ENCODE results near the gene PIBF1.

PIBF1 gene

DNA sequence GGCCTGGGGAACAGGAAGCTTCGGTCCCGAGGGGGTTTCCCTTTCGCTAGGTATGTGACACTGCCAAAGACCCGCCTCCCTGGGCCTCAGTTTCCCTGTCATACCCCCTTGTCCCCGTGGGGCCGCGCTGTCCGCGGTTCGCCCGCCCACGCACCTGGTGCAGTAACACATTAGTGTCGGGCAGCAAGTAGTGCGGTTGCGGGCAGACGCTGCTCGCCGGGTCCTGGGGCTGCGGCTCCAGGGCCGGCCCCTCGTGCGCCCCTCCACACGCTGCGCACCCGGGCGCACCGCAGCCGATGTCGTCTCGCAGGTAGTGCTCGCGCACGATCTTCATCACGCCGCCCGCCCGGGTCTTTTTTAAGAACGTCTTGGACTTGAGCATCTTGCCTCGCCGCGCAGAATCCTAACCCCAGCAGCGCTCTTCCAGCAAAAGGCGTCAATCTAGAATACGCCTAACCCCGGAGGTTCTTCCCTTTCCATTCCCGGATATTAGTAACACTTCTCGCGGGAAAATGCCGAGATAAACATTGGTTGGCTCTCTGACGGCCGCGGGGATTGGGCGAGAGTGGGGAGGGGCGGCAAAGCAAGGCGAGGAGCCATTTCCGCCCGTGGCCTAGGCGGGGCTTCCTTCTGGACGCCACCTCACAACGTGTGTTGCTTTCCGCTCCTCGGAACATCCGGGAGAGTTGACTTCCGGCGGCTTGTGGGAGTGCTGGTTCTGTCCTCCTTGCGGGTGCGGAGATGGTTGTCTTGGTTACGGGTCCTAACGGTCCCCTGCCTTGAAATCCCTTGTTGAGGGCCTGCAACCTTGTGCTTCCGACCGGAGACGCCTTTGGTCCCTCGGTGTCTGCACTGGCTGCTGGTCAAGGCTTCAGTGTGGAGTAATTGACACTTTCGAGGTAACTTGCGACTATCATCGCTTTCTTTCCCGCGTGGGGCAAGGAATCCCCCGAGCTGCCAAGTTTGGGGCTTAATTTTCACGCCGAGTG, at the start of gene PIBF1, which contains the start of gene DIS3:
Gene PIBF1 (plus strand): TSS at position 683 of the 989 bp plus-strand sequence. CDS start 1,337 bp downstream, outside the sequence.
Gene DIS3 (minus strand): TSS at position 450 of the 989 bp plus-strand sequence. CDS start 68 bp downstream, at position 382.
- Histone ChIP-seq H3K4me1 (ENCODE audit: control insufficient read depth in 5 of 5, insufficient read depth in 5 of 5, low read length in 5 of 5) (peaks cover 4 to 44% (median 30%) of the 10 kb centered on the region in 5 donors), H3K36me3 (ENCODE audit: control insufficient read depth in 5 of 5, insufficient read depth in 5 of 5, low read length in 5 of 5) (peaks cover 14 to 25% (median 19%) of the 10 kb centered on the region in 5 donors), H3K9me3 (ENCODE audit: control insufficient read depth in 5 of 5, low read length in 5 of 5) (no peaks in the 10 kb centered on the region), H3K27ac (ENCODE audit: low read depth, low read length) (peak within 1 kb of the TSS; percentile 89), H3K4me3 (ENCODE audit: low read depth in 1 of 5, low read length in 5 of 5) (peak within 1 kb of the TSS; percentile 92 to 100 (median 97)), H3K9ac (ENCODE audit: low read length in 5 of 5) (peak within 1 kb of the TSS; percentile 83 to 99 (median 91)), H3K27me3 (ENCODE audit: control insufficient read depth in 5 of 5, insufficient read depth in 4 of 5, low read length in 5 of 5) (no peaks in the 10 kb centered on the region)

- no peak overlapping the region for H3K4me3 ChIP-seq (ENCODE audit: low read depth in 1 of 5, low read length in 5 of 5)
- H3K9ac ChIP-seq (ENCODE audit: low read length in 5 of 5): no peak overlapping the region
- H3K9me3 ChIP-seq (ENCODE audit: control insufficient read depth in 5 of 5, low read length in 5 of 5): no peaks in the 10 kb centered on the region
- peaks cover 3 to 15% (median 5%) of the 10 kb centered on the region in 5 donors for H3K36me3 ChIP-seq (ENCODE audit: control insufficient read depth in 5 of 5, insufficient read depth in 5 of 5, low read length in 5 of 5)
- H3K4me1 ChIP-seq (ENCODE audit: control insufficient read depth in 5 of 5, insufficient read depth in 5 of 5, low read length in 5 of 5): no peaks in the 10 kb centered on the region
- no peaks in the 10 kb centered on the region for H3K27me3 ChIP-seq (ENCODE audit: control insufficient read depth in 5 of 5, insufficient read depth in 4 of 5, low read length in 5 of 5)
- H3K27ac ChIP-seq (ENCODE audit: low read depth, low read length): no peak overlapping the region
Measured at GRCh38 chr13:72737033-72737432, 44.9 kb upstream of the PIBF1 start.

GRCh38 chr13:72740015-72740414, 41.9 kb upstream of the PIBF1 start:
- Histone ChIP-seq H3K4me3 (ENCODE audit: low read depth in 1 of 5, low read length in 5 of 5) (no peak overlapping the region), H3K36me3 (ENCODE audit: control insufficient read depth in 5 of 5, insufficient read depth in 5 of 5, low read length in 5 of 5) (peaks cover 8 to 26% (median 10%) of the 10 kb centered on the region in 5 donors), H3K4me1 (ENCODE audit: control insufficient read depth in 5 of 5, insufficient read depth in 5 of 5, low read length in 5 of 5) (no peaks in the 10 kb centered on the region), H3K9ac (ENCODE audit: low read length in 5 of 5) (no peak overlapping the region), H3K27me3 (ENCODE audit: control insufficient read depth in 5 of 5, insufficient read depth in 4 of 5, low read length in 5 of 5) (no peaks in the 10 kb centered on the region), H3K9me3 (ENCODE audit: control insufficient read depth in 5 of 5, low read length in 5 of 5) (no peaks in the 10 kb centered on the region), H3K27ac (ENCODE audit: low read depth, low read length) (no peak overlapping the region)

- H3K27ac ChIP-seq (ENCODE audit: low read depth, low read length): no peak overlapping the region
- no peaks in the 10 kb centered on the region for H3K9me3 ChIP-seq (ENCODE audit: control insufficient read depth in 5 of 5, low read length in 5 of 5)
- H3K4me1 ChIP-seq (ENCODE audit: control insufficient read depth in 5 of 5, insufficient read depth in 5 of 5, low read length in 5 of 5): no peaks in the 10 kb centered on the region
- peaks cover 18 to 33% (median 26%) of the 10 kb centered on the region in 5 donors for H3K36me3 ChIP-seq (ENCODE audit: control insufficient read depth in 5 of 5, insufficient read depth in 5 of 5, low read length in 5 of 5)
- H3K9ac ChIP-seq (ENCODE audit: low read length in 5 of 5): no peak overlapping the region
- H3K27me3 ChIP-seq (ENCODE audit: control insufficient read depth in 5 of 5, insufficient read depth in 4 of 5, low read length in 5 of 5): no peaks in the 10 kb centered on the region
- H3K4me3 ChIP-seq (ENCODE audit: low read depth in 1 of 5, low read length in 5 of 5): no peak overlapping the region
Measured at GRCh38 chr13:72745260-72745659, 36.7 kb upstream of the PIBF1 start.

GRCh38 chr13:72751220-72751619, 30.7 kb upstream of the PIBF1 start:
- Histone ChIP-seq H3K27me3 (ENCODE audit: control insufficient read depth in 5 of 5, insufficient read depth in 4 of 5, low read length in 5 of 5) (no peaks in the 10 kb centered on the region), H3K4me1 (ENCODE audit: control insufficient read depth in 5 of 5, insufficient read depth in 5 of 5, low read length in 5 of 5) (no peaks in the 10 kb centered on the region), H3K36me3 (ENCODE audit: control insufficient read depth in 5 of 5, insufficient read depth in 5 of 5, low read length in 5 of 5) (peaks cover 27 to 56% (median 42%) of the 10 kb centered on the region in 5 donors), H3K9ac (ENCODE audit: low read length in 5 of 5) (no peak overlapping the region), H3K9me3 (ENCODE audit: control insufficient read depth in 5 of 5, low read length in 5 of 5) (no peaks in the 10 kb centered on the region), H3K4me3 (ENCODE audit: low read depth in 1 of 5, low read length in 5 of 5) (no peak overlapping the region), H3K27ac (ENCODE audit: low read depth, low read length) (no peak overlapping the region)

- H3K4me1 ChIP-seq (ENCODE audit: control insufficient read depth in 5 of 5, insufficient read depth in 5 of 5, low read length in 5 of 5): no peaks in the 10 kb centered on the region
- H3K9ac ChIP-seq (ENCODE audit: low read length in 5 of 5): no peak overlapping the region
- peaks cover 46 to 71% (median 51%) of the 10 kb centered on the region in 5 donors for H3K36me3 ChIP-seq (ENCODE audit: control insufficient read depth in 5 of 5, insufficient read depth in 5 of 5, low read length in 5 of 5)
- H3K27me3 ChIP-seq (ENCODE audit: control insufficient read depth in 5 of 5, insufficient read depth in 4 of 5, low read length in 5 of 5): no peaks in the 10 kb centered on the region
- no peak overlapping the region for H3K4me3 ChIP-seq (ENCODE audit: low read depth in 1 of 5, low read length in 5 of 5)
- no peaks in the 10 kb centered on the region for H3K9me3 ChIP-seq (ENCODE audit: control insufficient read depth in 5 of 5, low read length in 5 of 5)
- H3K27ac ChIP-seq (ENCODE audit: low read depth, low read length): no peak overlapping the region
Measured at GRCh38 chr13:72754111-72754510, 27.8 kb upstream of the PIBF1 start.

- no peak overlapping the region for H3K9ac ChIP-seq (ENCODE audit: low read length in 5 of 5)
- H3K27me3 ChIP-seq (ENCODE audit: control insufficient read depth in 5 of 5, insufficient read depth in 4 of 5, low read length in 5 of 5): no peaks in the 10 kb centered on the region
- peaks cover 0 to 3% (median 0%) of the 10 kb centered on the region in 5 donors for H3K4me1 ChIP-seq (ENCODE audit: control insufficient read depth in 5 of 5, insufficient read depth in 5 of 5, low read length in 5 of 5)
- H3K9me3 ChIP-seq (ENCODE audit: control insufficient read depth in 5 of 5, low read length in 5 of 5): no peaks in the 10 kb centered on the region
- H3K27ac ChIP-seq (ENCODE audit: low read depth, low read length): no peak overlapping the region
- H3K4me3 ChIP-seq (ENCODE audit: low read depth in 1 of 5, low read length in 5 of 5): no peak overlapping the region
- peaks cover 67 to 91% (median 79%) of the 10 kb centered on the region in 5 donors for H3K36me3 ChIP-seq (ENCODE audit: control insufficient read depth in 5 of 5, insufficient read depth in 5 of 5, low read length in 5 of 5)
Measured at GRCh38 chr13:72757792-72758535, 24.0 kb upstream of the PIBF1 start.

GRCh38 chr13:72760189-72760588, 21.7 kb upstream of the PIBF1 start:
- Histone ChIP-seq H3K36me3 (ENCODE audit: control insufficient read depth in 5 of 5, insufficient read depth in 5 of 5, low read length in 5 of 5) (peaks cover 67 to 93% (median 77%) of the 10 kb centered on the region in 5 donors), H3K4me3 (ENCODE audit: low read depth in 1 of 5, low read length in 5 of 5) (no peak overlapping the region), H3K9me3 (ENCODE audit: control insufficient read depth in 5 of 5, low read length in 5 of 5) (no peaks in the 10 kb centered on the region), H3K27me3 (ENCODE audit: control insufficient read depth in 5 of 5, insufficient read depth in 4 of 5, low read length in 5 of 5) (no peaks in the 10 kb centered on the region), H3K9ac (ENCODE audit: low read length in 5 of 5) (no peak overlapping the region), H3K4me1 (ENCODE audit: control insufficient read depth in 5 of 5, insufficient read depth in 5 of 5, low read length in 5 of 5) (peaks cover 0 to 11% (median 0%) of the 10 kb centered on the region in 5 donors), H3K27ac (ENCODE audit: low read depth, low read length) (no peak overlapping the region)

DNA sequence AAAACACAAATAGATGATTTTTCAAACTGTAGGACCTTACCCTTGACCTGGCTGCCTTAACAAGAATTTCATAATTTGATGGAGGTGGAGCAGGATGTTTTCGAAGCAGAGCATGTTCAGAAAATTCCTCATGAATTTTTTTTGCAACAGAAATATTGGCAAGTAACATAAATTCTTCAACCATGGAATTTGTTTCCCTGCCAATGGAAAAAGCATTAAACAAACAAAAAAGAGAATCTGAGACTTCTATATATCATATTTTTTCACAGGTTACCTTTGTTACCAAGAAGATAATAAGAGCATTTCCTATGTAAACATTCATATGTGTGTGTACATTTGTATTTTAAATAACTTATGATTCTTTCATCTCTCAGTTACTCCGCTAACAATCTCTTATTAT, 18.5 kb upstream of the PIBF1 start:
- H3K4me3 ChIP-seq (ENCODE audit: low read depth in 1 of 5, low read length in 5 of 5): no peak overlapping the region
- H3K9ac ChIP-seq (ENCODE audit: low read length in 5 of 5): no peak overlapping the region
- no peaks in the 10 kb centered on the region for H3K27me3 ChIP-seq (ENCODE audit: control insufficient read depth in 5 of 5, insufficient read depth in 4 of 5, low read length in 5 of 5)
- H3K36me3 ChIP-seq (ENCODE audit: control insufficient read depth in 5 of 5, insufficient read depth in 5 of 5, low read length in 5 of 5): peaks cover 77 to 97% (median 84%) of the 10 kb centered on the region in 5 donors
- peaks cover 0 to 11% (median 0%) of the 10 kb centered on the region in 5 donors for H3K4me1 ChIP-seq (ENCODE audit: control insufficient read depth in 5 of 5, insufficient read depth in 5 of 5, low read length in 5 of 5)
- no peaks in the 10 kb centered on the region for H3K9me3 ChIP-seq (ENCODE audit: control insufficient read depth in 5 of 5, low read length in 5 of 5)
- H3K27ac ChIP-seq (ENCODE audit: low read depth, low read length): no peak overlapping the region
